Thoracic aorta (tissue), 2 donors: Measurements from ENCODE around the gene SOCS2. TPM values are rescaled to one million over a fixed set of nuclear protein-coding genes. Genes with fewer than 3 reads are reported as not detected.
"Not testable (repeated sequence)": the region's sequence is repeated elsewhere in the genome, so short reads cannot be mapped to it uniquely, and the experiment has no call there.

Experiments used
- ATAC-seq: fragments of 150-250 bp; one replicate; pipeline ENCODE4 v1.8.0; 2017; ENCODE audit warnings: low read depth; ENCODE audit not compliant: insufficient number of reproducible peaks, low FRiP score
- DNase-seq: peaks from one replicate; pipeline ENCODE4 v3.0.0-alpha.2; 2020; ENCODE audit warnings: low spot score
- H3K27ac ChIP-seq, 2 donors: fragments of 200-600 bp; sonication (generic); 1 replicate in 1 of 2; 2 replicates in 1 of 2; pipeline ENCODE4 v1.5.1; 2016; ENCODE audit warnings: mild to moderate bottlenecking in 2 of 2, moderate library complexity in 2 of 2
- H3K27me3 ChIP-seq: fragments of 200-600 bp; sonication (generic); replicated peaks from 2 replicates; pipeline ENCODE4 v1.6.0; 2016; ENCODE audit warnings: mild to moderate bottlenecking; ENCODE audit not compliant: insufficient read depth
- H3K36me3 ChIP-seq: fragments of 200-600 bp; sonication (generic); one replicate; pipeline ENCODE4 v1.5.1; 2016
- H3K4me1 ChIP-seq, 2 donors: fragments of 200-600 bp; sonication (generic); 1 replicate in 1 of 2; 2 replicates in 1 of 2; pipeline versions ENCODE4 v1.5.1 to v1.6.0; 2016; ENCODE audit warnings: low read depth in 2 of 2, mild to moderate bottlenecking in 1 of 2; ENCODE audit not compliant: control insufficient read depth in 1 of 2
- H3K4me3 ChIP-seq: fragments of 200-600 bp; sonication (generic); 2 replicates; pipeline ENCODE4 v1.5.1; 2016; ENCODE audit warnings: mild to moderate bottlenecking
- H3K9me3 ChIP-seq: fragments of 200-600 bp; sonication (generic); 2 replicates; pipeline ENCODE4 v1.5.1; 2016
- total RNA-seq, 2 donors: library from RNA; depleted of rRNA; stranded (reverse); fragments of >200 nt; gene quantifications; one replicate each; pipeline versions ENCODE4 v1.1.0 to v1.2.3, GENCODE V29; 2016
- TF ChIP-seq, protein P1 (sequence below): fragments of 200-600 bp; sonication (generic); IDR thresholded peaks from one replicate; pipeline ENCODE4 v1.5.1; 2019; ENCODE audit warnings: antibody characterized with exemption

Gene SOCS2
- total RNA-seq, 2 donors from 2014 or later, result 51.4 to 56.3 TPM

DNA sequence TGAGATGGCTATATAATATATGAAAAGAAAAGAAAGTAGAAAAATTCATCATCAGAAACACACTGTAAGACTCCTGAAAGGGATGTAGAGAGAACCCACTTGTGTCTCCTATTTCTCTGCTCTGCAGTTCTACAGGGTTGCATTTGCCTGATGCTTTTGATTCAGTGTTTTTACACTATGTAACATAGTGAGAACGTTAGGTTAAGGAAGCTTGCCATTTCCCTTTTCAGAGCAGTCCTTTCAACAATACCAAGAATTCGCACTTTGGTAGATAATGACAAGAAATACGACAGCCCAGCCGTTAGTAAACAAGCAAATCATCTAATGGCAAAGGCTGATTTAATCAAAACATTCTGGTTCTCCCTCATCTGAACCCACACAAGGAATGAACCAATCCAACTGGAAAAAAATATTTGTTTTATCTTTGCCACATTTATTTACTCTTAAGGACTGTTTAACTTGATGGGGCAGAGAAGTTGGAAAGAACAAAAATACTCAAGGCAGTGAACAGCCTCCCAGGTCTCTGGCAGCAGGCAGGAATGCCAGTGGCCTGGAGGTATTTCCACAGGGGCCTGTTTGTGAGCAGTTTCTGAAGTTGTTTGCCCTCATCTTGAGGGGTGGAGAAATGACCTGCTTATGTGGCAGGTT, 30.8 kb upstream of the SOCS2 start:
- no peaks in the 10 kb centered on the region for H3K27me3 ChIP-seq
- ATAC-seq, result no peak
- DNase-seq, result no peak

DNA sequence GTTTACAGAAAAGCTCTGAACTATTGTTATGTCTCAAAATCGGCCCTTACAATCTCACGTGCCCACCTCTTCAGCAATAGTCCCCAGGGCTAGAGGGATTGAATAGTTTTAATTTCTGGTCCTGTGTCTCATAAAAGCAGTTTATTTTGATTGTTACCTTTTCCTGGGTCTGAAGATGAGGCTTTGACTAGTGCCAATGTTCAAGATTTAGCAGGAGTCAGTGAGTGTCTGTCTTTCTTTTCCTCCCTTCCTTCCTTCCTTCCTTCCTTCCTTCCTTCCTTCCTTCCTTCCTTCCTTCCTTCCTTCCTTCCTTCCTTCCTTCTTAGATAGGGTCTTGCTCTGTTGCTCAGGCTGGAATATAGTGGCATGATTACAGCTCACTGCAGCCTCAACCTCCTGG, 24.7 kb upstream of the SOCS2 start:
- Histone ChIP-seq H3K4me3 (no peak overlapping the region), H3K4me1 (no peaks in the 10 kb centered on the region), H3K27ac (no peak overlapping the region), H3K27me3 (no peaks in the 10 kb centered on the region), H3K9me3 (no peaks in the 10 kb centered on the region), H3K36me3 (no peaks in the 10 kb centered on the region)
- ATAC-seq (no peak), DNase-seq (no peak)
- TF ChIP-seq, protein P1, sequence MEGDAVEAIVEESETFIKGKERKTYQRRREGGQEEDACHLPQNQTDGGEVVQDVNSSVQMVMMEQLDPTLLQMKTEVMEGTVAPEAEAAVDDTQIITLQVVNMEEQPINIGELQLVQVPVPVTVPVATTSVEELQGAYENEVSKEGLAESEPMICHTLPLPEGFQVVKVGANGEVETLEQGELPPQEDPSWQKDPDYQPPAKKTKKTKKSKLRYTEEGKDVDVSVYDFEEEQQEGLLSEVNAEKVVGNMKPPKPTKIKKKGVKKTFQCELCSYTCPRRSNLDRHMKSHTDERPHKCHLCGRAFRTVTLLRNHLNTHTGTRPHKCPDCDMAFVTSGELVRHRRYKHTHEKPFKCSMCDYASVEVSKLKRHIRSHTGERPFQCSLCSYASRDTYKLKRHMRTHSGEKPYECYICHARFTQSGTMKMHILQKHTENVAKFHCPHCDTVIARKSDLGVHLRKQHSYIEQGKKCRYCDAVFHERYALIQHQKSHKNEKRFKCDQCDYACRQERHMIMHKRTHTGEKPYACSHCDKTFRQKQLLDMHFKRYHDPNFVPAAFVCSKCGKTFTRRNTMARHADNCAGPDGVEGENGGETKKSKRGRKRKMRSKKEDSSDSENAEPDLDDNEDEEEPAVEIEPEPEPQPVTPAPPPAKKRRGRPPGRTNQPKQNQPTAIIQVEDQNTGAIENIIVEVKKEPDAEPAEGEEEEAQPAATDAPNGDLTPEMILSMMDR, result no peak

More for the DNA sequence above, 30.8 kb upstream of the SOCS2 start:
- Histone ChIP-seq H3K27ac (no peak overlapping the region), H3K9me3 (no peaks in the 10 kb centered on the region), H3K4me3 (no peak overlapping the region), H3K36me3 (no peaks in the 10 kb centered on the region), H3K4me1 (peaks cover 5 to 13% of the 10 kb centered on the region in 2 donors)
- TF ChIP-seq, protein P1, result no peak

DNA sequence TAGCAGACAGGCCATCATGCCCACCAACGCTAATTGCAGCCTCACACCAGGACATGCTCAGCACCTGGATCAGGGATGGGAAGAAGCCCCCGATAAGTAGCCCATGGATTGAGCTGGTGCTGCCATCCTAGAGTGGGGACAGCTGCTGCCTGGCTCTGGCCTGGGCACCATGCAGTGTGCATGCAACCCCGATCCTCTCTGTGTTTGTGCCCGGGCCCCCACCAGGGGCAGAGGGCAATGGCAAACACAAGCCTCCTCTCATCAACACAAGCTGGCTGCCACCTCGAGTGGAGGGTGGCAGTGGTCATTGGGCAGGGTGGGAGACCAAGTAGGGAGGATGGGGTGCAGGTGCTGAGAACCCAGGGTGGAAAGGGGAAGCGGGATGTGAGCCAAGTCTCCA, 23.3 kb upstream of the SOCS2 start:
- no peak for DNase-seq

DNA sequence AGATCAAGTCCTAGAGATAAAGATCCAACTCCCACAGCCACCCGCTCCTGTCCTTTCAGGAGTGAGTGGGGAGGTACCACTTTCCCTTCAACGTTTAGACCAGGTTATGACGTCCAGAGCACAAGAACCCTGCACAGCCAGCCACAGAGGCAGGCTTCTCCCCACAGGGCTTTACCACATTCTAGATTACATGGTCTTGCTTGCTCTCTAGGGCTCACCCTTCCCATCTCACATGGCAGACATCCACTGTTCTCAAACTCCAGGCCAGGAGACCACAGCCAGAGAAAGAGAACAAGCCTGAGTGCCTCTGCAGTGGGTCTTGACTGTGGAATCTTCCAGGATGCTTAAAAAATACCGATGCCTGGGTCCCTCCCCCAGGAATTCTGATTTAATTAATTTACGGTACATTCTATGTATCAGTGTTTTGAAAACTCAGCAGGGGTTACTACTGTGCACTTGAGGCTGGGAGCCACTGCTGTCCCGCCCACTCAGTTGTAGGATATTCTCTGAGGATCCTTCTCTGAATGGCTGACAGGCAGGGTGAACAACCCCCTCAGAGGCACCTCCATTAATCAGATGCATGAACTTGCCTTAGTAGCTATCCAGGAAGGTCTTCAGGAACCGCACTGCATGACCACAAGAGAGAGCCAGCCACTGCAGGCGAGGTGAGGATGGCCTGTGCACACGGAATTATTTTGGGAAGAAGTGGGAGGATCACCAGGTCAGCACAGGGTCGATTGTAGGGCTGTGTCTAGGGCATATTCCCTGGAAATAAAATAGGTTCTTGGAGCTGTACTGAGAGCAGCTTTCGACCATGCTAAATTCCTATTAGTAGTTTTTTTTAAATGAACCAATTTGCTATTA, 21.5 kb upstream of the SOCS2 start:
- TF ChIP-seq, protein P1, result no peak
- Histone ChIP-seq H3K4me1 (no peaks in the 10 kb centered on the region), H3K36me3 (no peaks in the 10 kb centered on the region), H3K27me3 (no peaks in the 10 kb centered on the region), H3K9me3 (no peaks in the 10 kb centered on the region), H3K27ac (no peak overlapping the region), H3K4me3 (no peak overlapping the region)
- no peak for ATAC-seq
- no peak for DNase-seq

More for the DNA sequence above, 23.3 kb upstream of the SOCS2 start:
- no peaks in the 10 kb centered on the region for H3K9me3 ChIP-seq
- no peak overlapping the region for H3K27ac ChIP-seq
- H3K36me3 ChIP-seq, result no peaks in the 10 kb centered on the region
- H3K4me3 ChIP-seq, result no peak overlapping the region
- TF ChIP-seq, protein P1, result no peak
- H3K4me1 ChIP-seq, result no peaks in the 10 kb centered on the region
- no peak for ATAC-seq
- no peaks in the 10 kb centered on the region for H3K27me3 ChIP-seq

DNA sequence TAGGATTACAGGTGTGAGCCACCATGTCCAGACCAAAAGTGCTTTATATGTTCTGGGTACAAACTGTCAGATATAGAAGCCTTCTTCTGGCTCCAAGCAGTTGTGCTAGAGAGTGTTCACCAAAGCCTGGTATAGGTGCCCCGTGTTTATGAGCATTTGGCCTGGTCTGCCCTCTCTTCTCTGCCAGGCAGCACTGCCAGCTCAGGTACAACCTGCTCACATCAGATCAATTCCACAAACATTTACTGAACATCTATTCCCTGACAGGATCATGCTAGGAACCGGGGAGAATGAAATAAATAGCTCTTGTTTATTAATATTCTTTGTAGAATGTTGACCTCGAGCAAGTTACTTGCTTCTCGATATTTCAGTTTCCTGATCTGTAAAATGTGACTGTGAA, 20.0 kb upstream of the SOCS2 start:
- Histone ChIP-seq H3K36me3 (no peaks in the 10 kb centered on the region), H3K27me3 (no peaks in the 10 kb centered on the region), H3K4me3 (no peak overlapping the region), H3K27ac (no peak overlapping the region), H3K9me3 (no peaks in the 10 kb centered on the region), H3K4me1 (no peaks in the 10 kb centered on the region)
- no peak for ATAC-seq
- TF ChIP-seq, protein P1, result no peak
- no peak for DNase-seq

DNA sequence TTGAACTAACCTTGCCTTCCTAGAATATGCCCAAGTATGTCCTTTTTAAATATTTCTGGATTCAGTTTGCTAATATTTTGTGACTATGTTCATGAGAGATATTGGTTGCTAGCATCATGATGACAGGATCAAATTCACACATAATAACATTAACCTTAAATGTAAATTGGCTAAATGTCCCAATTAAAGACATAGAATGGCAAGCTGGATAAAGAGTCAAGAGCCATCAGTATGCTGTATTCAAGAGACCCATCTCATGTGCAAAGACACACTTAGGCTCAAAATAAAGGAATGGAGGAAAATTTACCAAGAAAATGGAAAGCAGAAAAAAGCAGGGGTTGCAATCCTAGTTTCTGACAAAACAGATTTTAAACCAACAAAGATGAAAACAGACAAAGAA, 14.6 kb upstream of the SOCS2 start:
- not testable (repeated sequence) for H3K27me3 ChIP-seq, ATAC-seq, H3K4me1 ChIP-seq, H3K4me3 ChIP-seq, DNase-seq, H3K9me3 ChIP-seq, H3K36me3 ChIP-seq, H3K27ac ChIP-seq

DNA sequence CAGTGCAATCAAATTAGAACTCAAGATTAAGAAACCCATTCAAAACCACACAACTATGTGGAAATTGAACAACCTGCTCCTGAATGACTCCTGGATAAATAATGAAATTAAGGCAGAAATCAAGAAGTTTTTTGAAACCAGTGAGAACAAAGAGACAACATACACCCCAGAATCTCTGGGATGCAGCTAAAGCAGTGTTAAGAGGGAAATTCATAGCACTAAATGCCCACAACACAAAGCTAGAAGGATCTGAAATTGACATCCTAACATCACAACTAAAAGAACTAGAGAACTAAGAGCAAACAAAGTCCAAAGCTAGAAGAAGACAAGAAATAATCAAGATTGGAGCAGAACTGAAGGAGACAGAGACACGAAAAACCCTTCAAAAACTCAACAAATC, 13.8 kb upstream of the SOCS2 start:
- DNase-seq, H3K4me1 ChIP-seq, H3K36me3 ChIP-seq, H3K9me3 ChIP-seq, H3K27ac ChIP-seq, H3K4me3 ChIP-seq, H3K27me3 ChIP-seq, ATAC-seq: not testable (repeated sequence)
